ENCODE results near the gene HOXB5. TPM values are rescaled to one million over a fixed set of nuclear protein-coding genes. Genes with fewer than 3 reads are reported as not detected.

HOXB5 gene
- total RNA-seq, 1 experiment from 2014 or later: not detected

DNA sequence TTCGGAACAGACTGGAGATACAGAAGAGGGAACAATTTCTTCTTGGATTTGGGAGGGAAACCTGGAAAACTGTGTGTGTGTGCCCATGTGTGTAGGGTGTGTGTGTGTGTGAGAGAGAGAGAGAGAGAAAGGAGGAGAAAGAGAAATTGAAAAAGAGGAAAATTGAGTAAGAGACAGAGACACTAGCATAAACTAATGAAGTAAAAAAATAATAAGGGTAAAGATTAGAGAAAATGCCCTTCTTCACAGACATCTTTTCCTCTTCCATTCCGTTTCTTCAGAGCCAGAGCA is 34.8 kb downstream of the HOXB5 start:
- no peaks in the 10 kb centered on the region for H3K23me2 ChIP-seq (ENCODE audit: insufficient read length, low read depth, low read length, poor library complexity, severe bottlenecking)
- H4K91ac ChIP-seq (ENCODE audit: insufficient read length, low read depth, low read length): no peak overlapping the region
- H3K14ac ChIP-seq (ENCODE audit: insufficient read depth, low read length): no peak overlapping the region
- DNase-seq: no peak
- no peak overlapping the region for H2BK5ac ChIP-seq (ENCODE audit: insufficient read length, low read length)
- no peak overlapping the region for H3K4ac ChIP-seq (ENCODE audit: low read depth, low read length)
- H3K27me3 ChIP-seq (ENCODE audit: insufficient read depth, low read length): peaks cover 97% of the 10 kb centered on the region
- no CpG with 5 or more reads among the region's 2 CpGs for WGBS (ENCODE audit: extremely low coverage, insufficient read length, low lambda C conversion rate)
- no peaks in the 10 kb centered on the region for H3K79me2 ChIP-seq (ENCODE audit: insufficient read depth, low read length)
- TF ChIP-seq, protein P1, sequence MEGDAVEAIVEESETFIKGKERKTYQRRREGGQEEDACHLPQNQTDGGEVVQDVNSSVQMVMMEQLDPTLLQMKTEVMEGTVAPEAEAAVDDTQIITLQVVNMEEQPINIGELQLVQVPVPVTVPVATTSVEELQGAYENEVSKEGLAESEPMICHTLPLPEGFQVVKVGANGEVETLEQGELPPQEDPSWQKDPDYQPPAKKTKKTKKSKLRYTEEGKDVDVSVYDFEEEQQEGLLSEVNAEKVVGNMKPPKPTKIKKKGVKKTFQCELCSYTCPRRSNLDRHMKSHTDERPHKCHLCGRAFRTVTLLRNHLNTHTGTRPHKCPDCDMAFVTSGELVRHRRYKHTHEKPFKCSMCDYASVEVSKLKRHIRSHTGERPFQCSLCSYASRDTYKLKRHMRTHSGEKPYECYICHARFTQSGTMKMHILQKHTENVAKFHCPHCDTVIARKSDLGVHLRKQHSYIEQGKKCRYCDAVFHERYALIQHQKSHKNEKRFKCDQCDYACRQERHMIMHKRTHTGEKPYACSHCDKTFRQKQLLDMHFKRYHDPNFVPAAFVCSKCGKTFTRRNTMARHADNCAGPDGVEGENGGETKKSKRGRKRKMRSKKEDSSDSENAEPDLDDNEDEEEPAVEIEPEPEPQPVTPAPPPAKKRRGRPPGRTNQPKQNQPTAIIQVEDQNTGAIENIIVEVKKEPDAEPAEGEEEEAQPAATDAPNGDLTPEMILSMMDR (conservative IDR thresholded peaks at IDR 0.05): no peak
- H3K4me1 ChIP-seq (ENCODE audit: insufficient read depth, low read length): no peaks in the 10 kb centered on the region
- Mint-ChIP-seq H3K36me3 (ENCODE audit: insufficient read depth in 1 of 3, low read depth in 3 of 3) (peaks cover 0 to 2% (median 0%) of the 10 kb centered on the region in 3 experiments; a peak in 2 of 7 replicates), H3K4me3 (no peak overlapping the region), H3K9me3 (peaks cover 1 to 7% of the 10 kb centered on the region in 2 experiments; a peak in 2 of 5 replicates), H3K27ac (no peak overlapping the region), H3K4me1 (peaks cover 4 to 21% of the 10 kb centered on the region in 2 experiments), H3K27me3 (ENCODE audit: low read depth) (peaks cover 99% of the 10 kb centered on the region)
- no peak overlapping the region for H2BK20ac ChIP-seq (ENCODE audit: low read depth, low read length, poor library complexity, severe bottlenecking)
- H4K5ac ChIP-seq (ENCODE audit: insufficient read length, low read depth, low read length): no peak overlapping the region
- H3K9me3 ChIP-seq (ENCODE audit: control insufficient read depth, low read depth, low read length): no peaks in the 10 kb centered on the region
- no peak overlapping the region for H2BK15ac ChIP-seq (ENCODE audit: low read depth, low read length)
- H3K9ac ChIP-seq (ENCODE audit: extremely low read depth, insufficient read length, low read length): no peak overlapping the region
- H2BK120ac ChIP-seq (ENCODE audit: low read depth, low read length, poor library complexity, severe bottlenecking): no peak overlapping the region
- no peak overlapping the region for H3K4me2 ChIP-seq (ENCODE audit: insufficient read depth, insufficient read length, low read length)
- no peak overlapping the region for H3K56ac ChIP-seq (ENCODE audit: insufficient read length, low read depth, low read length)
- H2BK12ac ChIP-seq (ENCODE audit: insufficient read length, low read depth, low read length): no peak overlapping the region
- H3T11ph ChIP-seq (ENCODE audit: low read length): no peak overlapping the region
- H3K79me1 ChIP-seq (ENCODE audit: insufficient read depth, low read depth, low read length, poor library complexity, severe bottlenecking): no peaks in the 10 kb centered on the region
- H3K27ac ChIP-seq (ENCODE audit: insufficient read length, low read depth, low read length): no peak overlapping the region
- H4K8ac ChIP-seq (replicated peaks; ENCODE audit: insufficient read length, low read depth, low read length): no peak overlapping the region
- no peak overlapping the region for H3K18ac ChIP-seq (ENCODE audit: insufficient read length, low read depth, low read length)
- no peak overlapping the region for H3K23ac ChIP-seq (ENCODE audit: insufficient read length, low read depth, low read length)
- no peak overlapping the region for H2AFZ ChIP-seq (ENCODE audit: low read length)
- H4K20me1 ChIP-seq (ENCODE audit: control insufficient read depth, insufficient read depth, insufficient read length): no peaks in the 10 kb centered on the region
- H2AK5ac ChIP-seq (ENCODE audit: insufficient read length, low read length): no peak overlapping the region
